CD4-positive, alpha-beta T cell (primary cell): ENCODE data around the gene UBQLN4. TPM values are rescaled to one million over a fixed set of nuclear protein-coding genes. Genes with fewer than 3 reads are reported as not detected.

Source experiments
- ATAC-seq: fragments of 200-7000 bp; cut with Tn5 transposase; one replicate; pipeline ENCODE4 v1.10.0; 2022; ENCODE audit warnings: mild to moderate bottlenecking; ENCODE audit not compliant: poor library complexity
- CTCF ChIA-PET: fragments of 350-600 bp; sonication (Branson Sonifier 250); formaldehyde crosslinking; loops from one replicate; lab custom pipeline; 2021; ENCODE audit warnings: antibody characterized with exemption, inconsistent platforms; lab: Charles Lee
- POLR2A ChIA-PET: fragments of 350-600 bp; sonication (Branson Sonifier 250); formaldehyde crosslinking; loops from one replicate; lab custom pipeline; 2021; ENCODE audit warnings: antibody characterized with exemption, inconsistent platforms; lab: Charles Lee
- DNase-seq, 14 experiments: peaks; one replicate each; pipeline ENCODE4 v3.0.0-alpha.2; 2013 to 2020; ENCODE audit warnings: mixed read lengths in 2 of 14
- H3K27ac ChIP-seq, 2 donors: one replicate each; pipeline versions ENCODE4 v1.5.1 to v1.7.0; 2013; ENCODE audit warnings: low read length in 2 of 2, low read depth in 1 of 2, mild to moderate bottlenecking in 1 of 2
- H3K27me3 ChIP-seq, 2 experiments: 1 replicate in 1 of 2; 2 replicates in 1 of 2; pipeline versions ENCODE4 v1.6.1 to v1.7.0; 2013; ENCODE audit warnings: low read length in 2 of 2, control low read depth in 1 of 2, mild to moderate bottlenecking in 1 of 2, moderate library complexity in 1 of 2; ENCODE audit not compliant: insufficient read depth in 2 of 2, control insufficient read depth in 1 of 2
- H3K36me3 ChIP-seq: one replicate; pipeline ENCODE4 v1.6.1; 2013; ENCODE audit warnings: low read length, control low read depth; ENCODE audit not compliant: insufficient read depth
- H3K4me1 ChIP-seq: one replicate; pipeline ENCODE4 v1.6.1; 2013; ENCODE audit warnings: low read length, control low read depth; ENCODE audit not compliant: insufficient read depth
- H3K4me3 ChIP-seq: one replicate; pipeline ENCODE4 v1.5.1; 2013; ENCODE audit warnings: mild to moderate bottlenecking, low read length, moderate library complexity
- H3K9me3 ChIP-seq, 2 experiments: 1 replicate in 1 of 2; 2 replicates in 1 of 2; pipeline versions ENCODE4 v1.6.1 to v1.7.0; 2013; ENCODE audit warnings: low read length in 2 of 2, mild to moderate bottlenecking in 2 of 2, control low read depth in 1 of 2, moderate library complexity in 1 of 2; ENCODE audit not compliant: control insufficient read depth in 1 of 2, insufficient read depth in 1 of 2
- H3K27ac Mint-ChIP-seq: one replicate; pipeline ENCODE4 v1.8.0; 2020; ENCODE audit warnings: mixed read lengths
- H3K27me3 Mint-ChIP-seq: one replicate; pipeline ENCODE4 v1.8.0; 2021; ENCODE audit warnings: mixed read lengths
- H3K36me3 Mint-ChIP-seq: one replicate; pipeline ENCODE4 v1.8.0; 2021; ENCODE audit warnings: low read depth, mixed read lengths
- H3K4me1 Mint-ChIP-seq: one replicate; pipeline ENCODE4 v1.8.0; 2021; ENCODE audit warnings: low read depth, mixed read lengths
- H3K4me3 Mint-ChIP-seq: one replicate; pipeline ENCODE4 v1.8.0; 2020; ENCODE audit warnings: mild to moderate bottlenecking, mixed read lengths
- H3K9me3 Mint-ChIP-seq: one replicate; pipeline ENCODE4 v1.8.0; 2020; ENCODE audit warnings: mixed read lengths
- intact Hi-C, 2 experiments: fragments of 100-400 bp; cut with DNase I in 1 of 2; cut with micrococcal nuclease in 1 of 2; formaldehyde crosslinking; loops; one replicate each; pipeline versions ENCODE4 v1.15.1 to v1.9.0; 2023 to 2025; cut with DNase I, micrococcal nuclease
- total RNA-seq, 174 experiments: library from RNA in 2 of 174; stranded (reverse) in 2 of 174; gene quantifications; one replicate each; pipeline ENCODE4 v1.2.3 and lab custom pipeline; 2021 to 2026
- TF ChIP-seq, protein P1 (sequence below): fragments of 200-600 bp; IDR thresholded peaks from one replicate; pipeline ENCODE4 v1.8.0; 2022; ENCODE audit warnings: antibody characterized with exemption, mild to moderate bottlenecking

UBQLN4 gene
- total RNA-seq, 2 experiments from 2014 or later = 10.6 to 11.9 TPM

DNA sequence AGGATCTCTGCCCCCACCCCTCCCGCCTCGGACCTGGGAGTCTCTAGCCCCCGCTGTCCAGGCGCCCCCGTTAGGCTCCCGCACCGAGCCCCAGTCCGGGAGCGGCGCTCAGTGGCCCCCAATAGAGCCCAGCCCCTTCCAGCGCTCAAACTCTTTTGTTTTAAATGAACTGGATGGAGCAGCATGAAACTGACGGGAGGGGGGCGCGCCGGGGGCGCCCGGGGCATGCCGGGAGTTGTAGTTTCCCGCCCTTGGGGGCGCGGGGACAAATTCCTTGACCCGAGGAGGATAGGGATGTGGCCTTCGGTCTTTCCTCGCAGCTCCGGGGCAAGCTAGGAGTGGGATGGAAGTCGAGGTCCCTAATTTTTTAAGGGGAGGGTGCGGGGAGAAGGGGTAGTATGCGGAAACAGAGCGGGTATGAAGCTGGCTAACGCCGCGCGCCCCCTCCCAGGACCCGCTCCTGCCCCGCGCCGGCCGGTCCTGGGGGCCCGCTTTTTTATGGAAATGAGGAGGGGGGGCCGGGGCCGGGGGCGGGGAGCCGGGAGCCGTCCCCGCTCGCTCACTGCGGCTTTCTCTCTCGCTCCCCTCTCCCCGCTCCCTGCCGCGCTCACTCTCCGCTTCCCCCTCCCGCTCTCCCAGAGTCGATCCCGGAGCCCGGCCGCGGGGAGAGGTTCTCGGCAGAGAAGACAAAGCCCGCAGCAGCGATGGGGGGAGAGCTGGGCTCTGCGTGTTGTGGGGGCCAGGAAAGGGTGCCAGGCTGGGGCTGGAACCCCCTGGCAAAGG lies 28.9 kb upstream of the UBQLN4 start, which contains the start of gene MEX3A:
TSS of gene MEX3A (minus strand) at position 157 of the 783 bp plus-strand sequence. CDS start 467 bp downstream, outside the sequence.
- ATAC-seq (peak; percentile 90), DNase-seq (peak in 13 of 14 experiments; percentile 31 to 73 (median 49))
- Histone ChIP-seq H3K4me3 (peak within 1 kb of the TSS; percentile 75), H3K27ac (no peak within 1 kb of the TSS), H3K4me1 (peaks cover 23% of the 10 kb centered on the region), H3K27me3 (peaks cover 22 to 33% of the 10 kb centered on the region in 2 experiments), H3K36me3 (no peaks in the 10 kb centered on the region), H3K9me3 (no peaks in the 10 kb centered on the region)
- Mint-ChIP-seq H3K27ac (no peak within 1 kb of the TSS), H3K27me3 (peaks cover 48% of the 10 kb centered on the region), H3K4me3 (peak within 1 kb of the TSS; percentile 83), H3K4me1 (peaks cover 6% of the 10 kb centered on the region), H3K9me3 (no peaks in the 10 kb centered on the region), H3K36me3 (no peaks in the 10 kb centered on the region)
- ChIA-PET CTCF (interaction anchor here (1.2 kb wide), 1 partner anchor 15 kb away, joined by 4 read pairs; no protein-coding TSS in a partner anchor), POLR2A (no interaction called here)
- intact Hi-C loops = loop anchor here in 1 of 2 experiments (1.0 kb wide), 1 partner anchor 28 kb away; the partner anchor contains the start of gene LAMTOR2
- TF ChIP-seq, protein P1, sequence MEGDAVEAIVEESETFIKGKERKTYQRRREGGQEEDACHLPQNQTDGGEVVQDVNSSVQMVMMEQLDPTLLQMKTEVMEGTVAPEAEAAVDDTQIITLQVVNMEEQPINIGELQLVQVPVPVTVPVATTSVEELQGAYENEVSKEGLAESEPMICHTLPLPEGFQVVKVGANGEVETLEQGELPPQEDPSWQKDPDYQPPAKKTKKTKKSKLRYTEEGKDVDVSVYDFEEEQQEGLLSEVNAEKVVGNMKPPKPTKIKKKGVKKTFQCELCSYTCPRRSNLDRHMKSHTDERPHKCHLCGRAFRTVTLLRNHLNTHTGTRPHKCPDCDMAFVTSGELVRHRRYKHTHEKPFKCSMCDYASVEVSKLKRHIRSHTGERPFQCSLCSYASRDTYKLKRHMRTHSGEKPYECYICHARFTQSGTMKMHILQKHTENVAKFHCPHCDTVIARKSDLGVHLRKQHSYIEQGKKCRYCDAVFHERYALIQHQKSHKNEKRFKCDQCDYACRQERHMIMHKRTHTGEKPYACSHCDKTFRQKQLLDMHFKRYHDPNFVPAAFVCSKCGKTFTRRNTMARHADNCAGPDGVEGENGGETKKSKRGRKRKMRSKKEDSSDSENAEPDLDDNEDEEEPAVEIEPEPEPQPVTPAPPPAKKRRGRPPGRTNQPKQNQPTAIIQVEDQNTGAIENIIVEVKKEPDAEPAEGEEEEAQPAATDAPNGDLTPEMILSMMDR = no peak

DNA sequence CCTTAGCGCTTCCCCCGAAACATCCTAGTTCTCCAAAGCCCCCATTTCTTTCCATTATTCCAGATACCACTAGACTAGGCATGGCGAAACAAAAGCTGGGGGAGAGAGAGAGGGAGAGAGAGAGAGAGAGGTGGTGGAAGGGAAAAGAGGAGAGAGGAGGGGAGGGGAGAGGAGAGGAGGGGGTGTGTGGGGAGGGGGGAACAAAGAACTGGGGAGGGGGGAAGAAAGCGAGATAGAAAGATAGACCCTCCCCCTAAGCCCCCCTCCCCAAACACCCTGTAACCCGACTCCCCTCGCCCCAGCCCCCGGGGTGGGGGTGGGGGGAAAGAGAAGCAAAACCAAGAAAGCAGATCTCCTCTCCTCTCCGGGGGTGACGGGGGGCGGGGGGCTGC lies 28.3 kb upstream of the UBQLN4 start:
- Histone ChIP-seq H3K4me3 (peak overlapping the region; percentile 75), H3K4me1 (peaks cover 23% of the 10 kb centered on the region), H3K9me3 (no peaks in the 10 kb centered on the region), H3K27me3 (peaks cover 22 to 31% of the 10 kb centered on the region in 2 experiments), H3K36me3 (no peaks in the 10 kb centered on the region), H3K27ac (no peak overlapping the region)
- H3K4me1 Mint-ChIP-seq = peaks cover 6% of the 10 kb centered on the region
- intact Hi-C loops = loop anchor here in 1 of 2 experiments (1.0 to 2.0 kb wide), 2 partner anchors 28 to 59 kb away; partner anchors contain the start of gene LAMTOR2
- CTCF ChIA-PET = no interaction called here
- peak overlapping the region; percentile 83 for H3K4me3 Mint-ChIP-seq
- DNase-seq (no peak), ATAC-seq (no peak)
- TF ChIP-seq, protein P1 = no peak
- no peak overlapping the region for H3K27ac Mint-ChIP-seq
- H3K9me3 Mint-ChIP-seq = no peaks in the 10 kb centered on the region
- POLR2A ChIA-PET = no interaction called here
- peaks cover 42% of the 10 kb centered on the region for H3K27me3 Mint-ChIP-seq
- H3K36me3 Mint-ChIP-seq = no peaks in the 10 kb centered on the region

DNA sequence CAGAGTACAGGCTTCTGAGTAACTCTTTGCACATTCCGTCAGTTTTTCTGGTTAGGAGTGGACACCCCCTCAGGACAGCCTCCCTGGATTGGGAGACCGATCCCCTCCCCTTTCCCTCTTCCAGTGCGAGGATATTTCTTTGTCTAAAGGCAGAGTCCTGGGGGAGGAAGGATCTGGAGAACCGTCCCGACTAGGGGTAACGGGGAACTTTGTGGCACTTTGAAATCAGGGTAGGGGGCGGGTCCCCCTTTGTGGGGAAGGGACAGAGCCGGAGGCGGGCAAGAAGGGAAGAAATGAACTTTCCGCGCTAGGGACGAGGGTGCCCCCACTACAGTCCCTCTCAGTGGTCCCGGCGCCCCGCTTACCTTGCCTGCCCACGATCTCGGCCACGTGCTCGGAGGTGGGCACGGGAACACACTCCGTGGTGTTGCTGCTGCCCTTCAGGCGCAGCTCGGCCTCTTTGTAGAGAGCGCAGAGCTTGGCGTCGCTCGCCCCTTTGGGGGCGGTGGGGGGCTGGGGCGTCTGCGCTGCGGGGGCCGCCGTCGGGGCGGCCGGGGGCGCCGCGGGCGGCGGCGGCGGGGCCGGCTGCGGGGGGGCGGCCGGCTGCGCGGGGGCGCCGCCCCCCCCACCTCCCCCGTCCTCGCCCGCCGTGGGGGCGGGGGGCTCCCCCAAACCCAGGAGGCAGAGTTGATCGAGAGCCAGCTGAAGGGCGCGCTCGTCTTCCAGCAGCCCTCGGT lies 27.8 kb upstream of the UBQLN4 start:
- TF ChIP-seq, protein P1 = no peak
- Histone ChIP-seq H3K4me1 (peaks cover 23% of the 10 kb centered on the region), H3K9me3 (no peaks in the 10 kb centered on the region), H3K27ac (no peak overlapping the region), H3K27me3 (peaks cover 22 to 29% of the 10 kb centered on the region in 2 experiments), H3K4me3 (peak overlapping the region; percentile 75), H3K36me3 (no peaks in the 10 kb centered on the region)
- H3K27me3 Mint-ChIP-seq = peaks cover 37% of the 10 kb centered on the region
- peak overlapping the region; percentile 81 for H3K4me3 Mint-ChIP-seq
- CTCF ChIA-PET = no interaction called here
- no peak overlapping the region for H3K27ac Mint-ChIP-seq
- intact Hi-C loops = loop anchor here in 1 of 2 experiments (2.0 kb wide), 1 partner anchor 59 kb away; no protein-coding TSS in a partner anchor
- no peak for ATAC-seq
- DNase-seq = no peak
- H3K9me3 Mint-ChIP-seq = no peaks in the 10 kb centered on the region
- no peaks in the 10 kb centered on the region for H3K36me3 Mint-ChIP-seq
- H3K4me1 Mint-ChIP-seq = peaks cover 6% of the 10 kb centered on the region
- POLR2A ChIA-PET = no interaction called here
